ENCODE data around the gene TMEM222. TPM values are rescaled to one million over a fixed set of nuclear protein-coding genes. Genes with fewer than 3 reads are reported as not detected.

The TMEM222 gene
- total RNA-seq, 4 donors from 2014 or later = 20.0 to 33.0 (median 27.1) TPM

- Histone ChIP-seq H3K4me1 (peaks cover 15 to 54% (median 19%) of the 10 kb centered on the region in 3 donors), H3K9me3 (no peaks in the 10 kb centered on the region), H3K27me3 (no peaks in the 10 kb centered on the region), H3K4me3 (peak overlapping the region in 3 of 4 donors; percentile 11 to 49 (median 29)), H3K36me3 (peaks cover 65 to 100% (median 66%) of the 10 kb centered on the region in 3 donors), H3K27ac (peak overlapping the region; percentile 64 to 81 (median 70))
- WGBS, 2 donors = 30% methylated on average over 2 of the region's 40 CpGs; no CpG with 5 or more reads in 1 of the 2 donors
- peak; percentile 43 for DNase-seq
- TF ChIP-seq, protein P1, sequence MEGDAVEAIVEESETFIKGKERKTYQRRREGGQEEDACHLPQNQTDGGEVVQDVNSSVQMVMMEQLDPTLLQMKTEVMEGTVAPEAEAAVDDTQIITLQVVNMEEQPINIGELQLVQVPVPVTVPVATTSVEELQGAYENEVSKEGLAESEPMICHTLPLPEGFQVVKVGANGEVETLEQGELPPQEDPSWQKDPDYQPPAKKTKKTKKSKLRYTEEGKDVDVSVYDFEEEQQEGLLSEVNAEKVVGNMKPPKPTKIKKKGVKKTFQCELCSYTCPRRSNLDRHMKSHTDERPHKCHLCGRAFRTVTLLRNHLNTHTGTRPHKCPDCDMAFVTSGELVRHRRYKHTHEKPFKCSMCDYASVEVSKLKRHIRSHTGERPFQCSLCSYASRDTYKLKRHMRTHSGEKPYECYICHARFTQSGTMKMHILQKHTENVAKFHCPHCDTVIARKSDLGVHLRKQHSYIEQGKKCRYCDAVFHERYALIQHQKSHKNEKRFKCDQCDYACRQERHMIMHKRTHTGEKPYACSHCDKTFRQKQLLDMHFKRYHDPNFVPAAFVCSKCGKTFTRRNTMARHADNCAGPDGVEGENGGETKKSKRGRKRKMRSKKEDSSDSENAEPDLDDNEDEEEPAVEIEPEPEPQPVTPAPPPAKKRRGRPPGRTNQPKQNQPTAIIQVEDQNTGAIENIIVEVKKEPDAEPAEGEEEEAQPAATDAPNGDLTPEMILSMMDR (IDR thresholded peaks at IDR 0.05) = peak; percentile 96 to 98 (median 98)
- TF ChIP-seq POLR2A (IDR thresholded peaks at IDR 0.05) = no peak
- intact Hi-C loops (cut with DNase I) = loop anchor here (5.0 kb wide), 1 partner anchor 35 kb away; the partner anchor contains the start of gene GPR3
Measured at GRCh38 chr1:27357281-27358037, 35.5 kb downstream of the TMEM222 start.

GRCh38 chr1:27358038-27358927 lies 36.3 kb downstream of the TMEM222 start:
- 90 to 92% methylated on average over 6 to 11 of the region's 21 CpGs for WGBS, 2 donors
- H3K27me3 ChIP-seq = no peaks in the 10 kb centered on the region
- DNase-seq = no peak
- intact Hi-C loops (cut with DNase I) = loop anchor here (5.0 kb wide), 1 partner anchor 34 kb away; the partner anchor contains the start of gene GPR3
- H3K4me1 ChIP-seq = peaks cover 15 to 54% (median 19%) of the 10 kb centered on the region in 3 donors
- H3K36me3 ChIP-seq = peaks cover 69 to 100% (median 74%) of the 10 kb centered on the region in 3 donors
- no peaks in the 10 kb centered on the region for H3K9me3 ChIP-seq
- TF ChIP-seq POLR2A (IDR thresholded peaks at IDR 0.05) = no peak
- TF ChIP-seq, protein P1 (IDR thresholded peaks at IDR 0.05) = no peak
- peak overlapping the region in 2 of 4 donors; percentile 67 to 81 for H3K27ac ChIP-seq
- no peak overlapping the region for H3K4me3 ChIP-seq

DNA sequence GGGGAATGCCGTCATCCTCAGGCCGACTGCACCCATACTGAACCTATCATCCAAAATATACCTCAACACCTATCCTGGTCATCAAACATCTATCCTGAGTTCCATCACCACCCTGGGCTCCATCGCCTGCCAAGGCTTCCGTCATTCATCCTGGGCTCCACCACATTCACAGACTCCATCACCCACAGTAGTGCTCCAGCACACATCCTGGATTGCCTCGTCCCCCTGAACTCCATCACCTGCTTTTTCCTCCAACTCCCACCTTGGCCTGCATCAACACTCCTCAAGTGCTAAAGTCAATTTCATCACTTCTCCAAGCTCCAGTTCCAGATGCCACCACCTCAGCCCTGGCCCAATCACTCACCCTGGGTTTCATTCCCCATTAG lies 37.0 kb downstream of the TMEM222 start:
- Histone ChIP-seq H3K4me1 (peaks cover 15 to 60% (median 26%) of the 10 kb centered on the region in 3 donors), H3K36me3 (peaks cover 73 to 100% (median 80%) of the 10 kb centered on the region in 3 donors)
- WGBS, 2 donors = 91 to 95% methylated on average over 5 of the region's 5 CpGs

GRCh38 chr1:27359822-27360158 lies 37.8 kb downstream of the TMEM222 start:
- peaks cover 23 to 69% (median 33%) of the 10 kb centered on the region in 3 donors for H3K4me1 ChIP-seq
- peak overlapping the region in 2 of 4 donors; percentile 33 to 48 for H3K4me3 ChIP-seq
- no peaks in the 10 kb centered on the region for H3K9me3 ChIP-seq
- intact Hi-C loops (cut with DNase I) = loop anchor here (5.0 kb wide), 1 partner anchor 33 kb away; the partner anchor contains the start of gene GPR3
- 55 to 77% methylated on average over 2 to 6 of the region's 9 CpGs for WGBS, 2 donors
- no peak for TF ChIP-seq POLR2A (IDR thresholded peaks at IDR 0.05)
- TF ChIP-seq, protein P1 (IDR thresholded peaks at IDR 0.05) = no peak
- H3K27ac ChIP-seq = no peak overlapping the region
- peaks cover 77 to 100% (median 89%) of the 10 kb centered on the region in 3 donors for H3K36me3 ChIP-seq
- DNase-seq = no peak
- H3K27me3 ChIP-seq = no peaks in the 10 kb centered on the region

More for the DNA sequence above, 37.0 kb downstream of the TMEM222 start:
- TF ChIP-seq POLR2A (IDR thresholded peaks at IDR 0.05) = no peak
- TF ChIP-seq, protein P1 (IDR thresholded peaks at IDR 0.05) = no peak
- no peaks in the 10 kb centered on the region for H3K27me3 ChIP-seq
- no peak overlapping the region for H3K4me3 ChIP-seq
- no peak for DNase-seq
- no peaks in the 10 kb centered on the region for H3K9me3 ChIP-seq
- intact Hi-C loops (cut with DNase I) = loop anchor here (5.0 kb wide), 1 partner anchor 33 kb away; the partner anchor contains the start of gene GPR3
- no peak overlapping the region for H3K27ac ChIP-seq
